ENCODE measurements around the gene ANO4.
"Not testable (repeated sequence)": the region's sequence is repeated elsewhere in the genome, so short reads cannot be mapped to it uniquely, and the experiment has no call there.

Gene ANO4

DNA sequence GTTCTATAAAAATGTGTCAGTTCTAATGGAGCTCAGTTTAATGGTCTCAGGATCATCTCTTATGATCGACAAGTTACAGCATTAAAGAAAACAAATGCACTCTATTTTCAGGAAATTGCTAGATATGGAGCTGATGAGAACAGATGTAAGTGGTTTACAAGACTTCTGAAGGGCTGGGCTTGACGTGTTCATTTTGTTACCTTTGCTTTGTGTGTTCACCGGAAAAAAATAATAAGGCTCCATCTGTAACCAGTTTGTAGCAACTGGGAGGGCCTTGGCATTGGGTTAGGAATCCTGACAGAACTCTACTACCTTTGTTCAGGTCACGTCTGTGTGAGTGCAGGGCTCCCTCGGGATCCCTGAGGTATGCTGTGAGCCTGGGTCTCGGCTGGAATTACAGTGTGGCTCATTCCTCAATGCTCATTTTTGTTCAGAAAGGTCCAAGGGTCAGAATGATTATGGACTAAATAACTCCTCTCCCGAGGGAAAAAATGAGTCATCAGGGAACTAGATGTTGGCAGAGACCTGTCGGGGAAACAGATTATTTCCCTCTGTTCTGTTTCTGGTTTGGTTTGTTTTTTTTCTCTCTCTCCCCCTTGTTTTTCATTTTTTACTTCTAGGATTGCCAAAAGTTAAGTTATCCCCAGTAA lies 257.4 kb downstream of the ANO4 start:
- DNase-seq = no peak

DNA sequence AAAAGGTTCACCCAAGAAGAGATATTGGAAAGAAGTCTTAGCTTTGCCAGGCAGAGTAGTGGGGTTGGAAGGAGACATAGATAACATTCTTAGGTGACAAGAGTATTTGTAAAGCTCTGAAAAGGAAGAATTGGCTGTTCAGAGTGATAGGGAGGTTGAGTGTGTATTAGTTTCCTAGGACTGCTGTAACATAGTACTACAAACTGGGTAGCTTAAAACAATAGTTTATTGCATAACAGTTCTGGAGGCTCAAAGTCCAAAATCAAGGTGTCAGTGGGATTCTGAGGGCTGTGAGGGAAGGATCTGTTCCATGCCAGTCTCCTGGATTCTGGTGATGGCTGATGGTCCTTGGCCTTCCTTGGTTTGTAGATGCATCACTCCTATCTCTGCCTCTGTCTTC lies 258.6 kb downstream of the ANO4 start:
- DNase-seq = no peak

DNA sequence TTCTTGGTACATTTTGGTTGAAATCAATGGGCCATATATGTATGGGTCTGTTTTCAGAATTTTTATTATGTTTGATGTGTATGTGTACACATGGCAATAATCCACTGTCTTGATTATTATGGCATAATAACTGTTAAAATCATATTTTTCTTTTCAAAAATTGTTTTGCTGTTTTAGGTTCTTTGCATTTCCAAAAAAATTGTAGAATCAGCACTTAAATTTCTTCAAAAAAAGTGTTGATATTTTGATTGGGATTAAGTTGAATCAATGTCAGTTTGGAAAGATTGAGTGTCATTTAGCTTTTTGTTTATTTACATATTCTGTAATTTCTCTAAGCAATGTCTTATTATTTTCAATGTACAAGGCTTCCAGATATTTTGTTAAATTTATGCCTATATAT lies 261.4 kb downstream of the ANO4 start:
- DNase-seq = no peak

DNA sequence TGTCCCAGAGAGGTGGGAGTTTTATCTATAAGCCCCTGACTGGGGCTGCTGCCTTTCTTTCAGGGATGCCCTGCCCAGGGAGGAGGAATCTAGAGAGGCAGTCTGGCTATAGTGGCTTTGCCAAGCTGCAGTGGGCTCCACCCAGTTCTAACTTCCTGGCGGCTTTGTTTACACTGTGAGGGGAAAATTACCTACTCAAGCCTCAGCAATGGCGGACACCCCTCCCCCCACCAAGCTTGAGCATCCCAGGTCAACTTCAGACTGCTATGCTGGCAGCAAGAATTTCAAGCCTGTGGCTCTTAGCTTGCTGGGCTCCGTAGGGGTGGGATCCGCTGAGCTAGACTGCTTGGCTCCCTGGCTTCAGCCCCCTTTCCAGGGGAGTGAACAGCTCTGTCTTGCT lies 267.9 kb downstream of the ANO4 start:
- not testable (repeated sequence) for DNase-seq

DNA sequence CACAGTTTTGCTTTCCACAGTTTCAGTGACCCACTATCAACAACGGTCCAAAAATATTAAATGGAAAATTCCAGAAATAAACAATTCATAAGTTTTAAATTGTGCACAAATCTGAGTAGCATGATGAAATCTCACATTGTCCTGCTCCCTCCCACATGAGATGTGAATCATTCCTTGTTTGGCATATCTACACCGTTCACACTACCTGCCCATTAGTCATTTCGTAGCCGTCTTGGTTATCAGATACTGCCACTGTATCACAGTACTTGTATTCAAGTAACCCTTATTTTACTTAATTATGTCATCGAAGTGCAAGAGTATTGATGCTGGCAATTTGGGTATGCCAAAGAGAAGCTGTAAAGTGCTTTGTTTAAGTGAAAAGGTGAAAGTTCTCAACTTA lies 270.1 kb downstream of the ANO4 start:
- no peak for DNase-seq

DNA sequence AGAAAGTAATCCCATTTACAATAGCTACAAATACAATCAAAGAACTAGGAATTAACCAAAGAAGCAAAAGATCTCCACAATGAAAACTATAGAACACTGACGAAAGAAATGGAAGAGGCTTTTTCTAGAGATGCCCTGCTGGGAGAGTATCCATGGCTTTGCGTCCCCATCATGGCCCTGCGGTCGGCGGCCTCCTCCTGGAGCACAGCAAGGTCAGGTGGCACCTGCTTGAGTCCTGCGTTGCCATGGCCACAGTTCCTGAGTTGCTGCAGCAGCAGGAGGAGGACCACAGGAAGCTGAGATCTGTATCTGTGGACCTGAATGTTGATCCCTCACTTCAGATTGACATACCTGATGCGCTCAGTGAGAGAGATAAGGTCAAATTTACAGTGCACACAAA lies 271.9 kb downstream of the ANO4 start:
- no peak for DNase-seq

DNA sequence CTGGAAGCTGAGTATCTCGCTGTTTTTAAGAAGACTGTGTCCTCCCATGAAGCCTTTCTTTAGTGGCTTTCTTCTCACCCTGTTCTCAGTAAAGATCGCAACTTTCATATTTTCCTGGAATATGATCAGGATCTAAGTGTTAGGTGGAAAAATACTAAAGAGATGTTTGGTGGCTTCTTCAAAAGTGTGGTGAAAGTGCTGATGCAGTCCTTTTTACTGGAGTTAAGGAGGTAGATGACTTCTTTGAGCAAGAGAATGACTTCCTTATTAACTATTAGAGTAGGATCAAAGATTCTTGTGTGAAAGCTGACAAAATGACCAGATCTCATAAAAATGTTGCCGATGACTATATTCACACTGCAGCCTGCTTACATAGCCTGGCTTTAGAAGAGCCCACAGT lies 273.8 kb downstream of the ANO4 start:
- DNase-seq = no peak

DNA sequence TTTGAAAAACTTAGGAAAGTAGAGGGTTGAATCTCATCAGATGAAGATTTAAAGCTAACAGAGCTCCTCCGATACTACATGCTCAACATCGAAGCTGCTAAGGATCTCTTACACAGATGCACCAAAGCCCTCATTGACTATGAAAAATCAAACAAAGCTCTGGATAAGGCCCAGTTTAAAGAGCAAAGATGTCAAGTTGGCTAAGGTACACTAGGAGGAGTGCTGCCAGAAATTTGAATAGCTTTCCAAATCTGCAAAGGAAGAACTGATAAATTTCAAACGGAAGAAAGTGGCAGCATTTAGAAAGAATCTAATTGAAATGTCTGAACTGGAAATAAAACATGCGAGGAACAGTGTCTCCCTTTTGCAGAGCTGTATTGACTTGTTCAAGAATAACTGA lies 274.3 kb downstream of the ANO4 start:
- no peak for DNase-seq

DNA sequence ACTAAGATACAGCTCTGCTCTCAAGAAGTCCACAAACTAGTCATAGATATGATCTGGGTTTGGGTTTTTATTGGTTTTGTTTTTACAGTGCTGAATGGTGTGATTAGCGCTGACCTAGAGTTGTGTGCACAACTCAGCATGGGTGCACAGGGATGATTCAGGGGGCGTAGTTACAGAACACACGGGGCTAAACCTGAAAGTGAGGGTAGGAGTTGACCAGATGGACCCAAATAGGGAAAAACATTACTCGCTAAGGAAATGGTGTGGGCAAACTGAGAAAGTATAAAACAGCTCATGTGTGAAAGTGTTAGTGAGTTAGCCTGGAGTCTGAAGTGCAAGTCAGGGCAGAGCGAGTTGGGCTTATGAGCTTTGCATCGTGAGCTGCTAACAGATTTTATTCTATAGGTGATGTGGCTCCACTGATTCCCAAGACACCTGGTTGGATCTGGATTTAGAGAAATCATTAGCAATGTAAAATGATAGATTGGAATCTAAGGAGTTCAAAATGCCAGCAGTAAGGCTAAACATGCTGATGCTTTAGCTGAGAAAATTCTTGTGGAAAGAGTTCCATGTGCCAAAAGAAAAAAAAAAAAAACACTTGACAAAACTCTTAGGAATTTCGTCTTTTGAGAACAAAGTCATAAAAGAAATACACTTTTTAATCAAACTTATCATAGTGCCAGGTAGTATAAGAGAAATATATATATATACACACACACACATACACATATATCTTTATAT lies 280.5 kb downstream of the ANO4 start:
- no peak for DNase-seq

DNA sequence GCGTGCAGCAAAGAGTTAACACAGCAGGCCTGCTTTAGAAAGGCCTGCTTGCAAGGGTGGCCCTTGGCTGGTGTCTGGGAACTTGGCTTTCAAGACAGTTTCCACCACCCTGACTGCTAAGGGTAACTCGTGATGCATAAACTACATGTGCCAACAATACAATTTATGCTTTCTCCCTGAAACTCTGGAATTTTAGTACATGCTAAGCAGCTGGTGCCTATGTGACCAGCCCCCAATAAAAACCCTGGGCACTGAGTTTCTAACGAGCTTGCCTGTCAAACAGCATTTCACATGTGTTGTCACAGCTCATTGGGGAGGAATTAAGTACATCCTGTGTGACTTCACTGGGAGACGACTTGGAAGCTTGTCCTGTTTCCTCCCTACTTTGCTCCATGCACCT lies 282.3 kb downstream of the ANO4 start:
- no peak for DNase-seq

DNA sequence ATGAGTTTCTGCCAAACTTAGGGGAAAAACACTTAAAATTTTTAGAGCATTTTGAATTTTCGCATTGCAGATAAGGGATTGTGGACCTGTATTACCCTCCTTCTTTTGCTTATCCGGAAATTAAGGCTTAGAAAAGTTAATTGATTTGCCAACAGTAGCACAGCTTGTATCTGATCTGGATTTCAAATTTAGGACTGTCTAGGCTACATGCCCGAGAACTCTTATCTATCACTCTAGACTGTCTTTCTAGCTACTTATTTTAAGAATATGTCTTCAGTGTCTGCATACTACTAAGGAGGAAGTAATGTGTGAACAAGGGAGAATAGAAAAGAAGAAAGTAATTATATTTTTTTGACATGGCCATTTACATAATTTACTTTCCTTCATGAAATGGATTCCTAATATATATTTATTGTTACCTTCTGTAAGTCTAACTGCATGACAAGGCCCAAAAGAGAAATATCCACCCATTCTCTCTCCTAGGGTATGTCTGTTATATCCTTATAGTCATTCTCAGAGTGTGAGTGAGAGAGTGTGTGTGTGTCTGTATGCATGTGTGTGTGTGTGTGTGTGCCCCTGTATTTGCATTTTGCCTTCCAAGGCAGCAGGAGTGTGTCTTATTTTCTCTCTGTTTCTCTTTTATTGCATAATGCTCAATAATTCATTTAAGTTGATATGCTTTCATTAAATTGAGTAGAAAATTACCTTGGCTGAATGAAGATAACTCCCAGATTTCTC lies 283.4 kb downstream of the ANO4 start:
- no peak for DNase-seq

DNA sequence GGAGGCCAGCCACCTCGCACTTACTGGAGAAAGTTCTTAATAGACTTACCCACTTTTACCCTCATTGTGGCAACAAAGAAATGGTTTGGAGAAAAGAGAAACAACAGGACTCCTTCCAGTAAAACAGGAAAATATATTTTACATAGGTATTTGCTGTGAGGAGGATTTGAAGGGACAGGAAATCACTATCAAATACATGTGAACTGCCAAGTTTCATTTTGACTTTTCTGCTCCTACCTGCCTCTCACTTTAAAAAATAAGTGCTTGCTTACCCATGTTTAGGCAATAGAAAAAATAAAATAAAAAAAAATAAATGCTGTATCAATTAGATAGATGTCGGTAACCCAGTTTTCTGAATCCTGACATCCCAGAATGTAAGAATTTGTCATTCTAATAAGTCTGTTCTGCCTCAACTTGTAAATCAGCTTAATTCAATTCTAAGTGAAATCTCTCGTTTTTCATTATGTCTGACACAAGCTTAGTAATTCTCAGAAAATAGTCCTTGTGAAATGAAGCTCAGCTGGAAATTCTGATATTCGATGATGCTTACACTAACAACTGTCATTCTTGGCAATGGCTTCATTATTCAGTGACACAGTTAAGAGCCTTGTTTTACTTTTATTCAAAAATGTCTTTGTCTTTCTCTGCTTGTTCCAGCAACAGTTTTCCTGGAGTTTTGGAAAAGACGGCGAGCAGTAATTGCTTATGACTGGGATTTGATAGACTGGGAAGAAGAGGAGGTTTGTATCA lies 284.1 kb downstream of the ANO4 start:
- no peak for DNase-seq

DNA sequence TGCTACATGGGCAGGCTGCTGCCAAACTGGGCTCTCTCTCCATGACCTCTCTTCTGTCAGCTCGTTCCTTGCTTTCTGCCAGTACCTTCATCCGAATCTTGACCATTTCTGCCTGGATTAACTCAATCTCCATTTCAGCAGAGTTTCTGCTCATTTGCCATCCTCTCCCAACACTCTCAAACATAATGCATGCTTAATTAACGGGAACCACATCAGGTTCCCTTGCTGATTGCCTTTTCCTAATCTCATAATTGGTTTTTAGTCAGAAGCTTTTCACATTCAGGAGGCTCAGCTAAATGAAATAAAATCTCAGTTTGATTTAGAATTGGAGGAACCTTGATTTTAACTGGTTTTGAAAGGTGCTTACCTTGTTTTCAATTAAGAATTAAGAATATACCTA lies 288.1 kb downstream of the ANO4 start:
- no peak for DNase-seq

DNA sequence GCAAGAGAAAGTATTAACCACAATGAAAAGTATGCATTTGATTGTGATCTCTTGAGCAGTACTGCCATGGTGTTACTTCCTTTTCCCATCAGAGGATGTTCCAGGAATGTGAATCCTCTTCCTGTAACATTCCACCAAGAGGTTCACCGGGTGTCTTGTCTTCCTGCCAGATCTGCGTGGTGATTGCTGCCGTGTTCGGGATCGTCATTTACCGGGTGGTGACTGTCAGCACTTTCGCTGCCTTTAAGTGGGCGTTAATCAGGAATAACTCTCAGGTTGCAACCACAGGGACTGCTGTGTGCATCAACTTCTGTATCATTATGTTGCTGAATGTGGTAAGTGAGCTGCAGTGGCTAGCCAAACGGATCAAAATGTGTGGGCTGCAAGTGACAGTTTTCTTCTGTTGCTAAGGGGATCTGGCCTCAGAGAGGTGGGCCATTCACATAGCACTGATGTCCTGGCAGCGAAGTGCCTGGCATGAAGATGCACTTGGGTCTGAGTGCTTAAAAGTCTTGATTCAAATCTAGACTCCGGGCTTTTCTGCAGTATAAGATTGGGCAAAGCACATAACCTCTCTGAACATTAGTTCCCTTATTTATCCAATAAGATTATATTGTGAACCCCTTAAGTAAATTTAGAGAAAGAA lies 292.0 kb downstream of the ANO4 start:
- DNase-seq = no peak

DNA sequence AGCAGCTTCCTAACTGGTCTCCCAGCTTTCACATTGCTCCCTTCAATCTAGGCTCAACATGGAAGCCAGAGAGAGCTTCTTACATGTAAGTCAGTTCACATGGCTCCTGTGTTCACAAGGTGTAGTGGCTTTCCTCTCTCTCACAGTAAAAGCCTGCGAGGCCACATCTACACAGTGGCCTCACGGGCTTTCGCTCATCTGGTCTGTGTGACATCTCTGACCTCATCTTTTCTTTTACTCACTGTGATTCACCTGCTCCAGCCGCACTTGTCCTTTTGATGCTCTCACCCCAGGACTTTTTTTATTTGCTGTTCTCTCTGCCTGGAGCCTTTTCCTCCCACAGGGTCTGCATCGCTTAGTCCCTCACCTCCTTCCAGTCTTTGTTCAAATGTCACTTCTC lies 293.3 kb downstream of the ANO4 start:
- DNase-seq = no peak

DNA sequence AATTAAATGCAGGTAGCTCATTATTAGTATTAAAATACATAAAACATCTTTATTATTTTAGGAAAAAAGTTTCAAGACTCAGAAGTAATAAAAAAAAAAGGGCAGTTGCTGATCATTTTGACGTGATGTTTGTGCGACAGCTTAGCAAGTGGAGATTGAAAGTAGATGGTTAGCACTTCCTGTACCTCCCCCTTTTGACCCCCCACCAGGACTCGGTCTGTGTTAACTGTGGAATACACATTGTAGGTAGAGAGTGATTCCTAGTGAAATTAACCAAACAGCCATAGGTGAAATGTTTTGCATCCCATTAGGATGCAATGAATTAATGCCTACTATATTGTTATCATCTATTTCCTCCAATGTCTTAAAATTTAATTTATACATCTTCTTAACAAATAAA lies 294.7 kb downstream of the ANO4 start:
- no peak for DNase-seq

DNA sequence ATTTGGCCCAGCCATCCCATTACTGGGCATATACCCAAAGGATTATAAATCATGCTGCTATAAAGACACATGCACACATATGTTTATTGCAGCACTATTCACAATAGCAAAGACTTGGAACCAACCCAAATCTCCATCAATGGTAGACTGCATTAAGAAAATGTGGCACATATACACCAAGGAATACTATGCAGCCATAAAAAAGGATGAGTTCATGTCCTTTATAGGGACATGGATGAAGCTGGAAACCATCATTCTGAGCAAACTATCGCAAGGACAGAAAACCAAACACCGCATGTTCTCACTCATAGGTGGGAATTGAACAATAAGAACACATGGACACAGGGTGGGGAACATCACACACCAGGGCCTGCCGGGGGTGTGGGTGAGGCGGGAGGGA lies 295.6 kb downstream of the ANO4 start:
- not testable (repeated sequence) for DNase-seq

DNA sequence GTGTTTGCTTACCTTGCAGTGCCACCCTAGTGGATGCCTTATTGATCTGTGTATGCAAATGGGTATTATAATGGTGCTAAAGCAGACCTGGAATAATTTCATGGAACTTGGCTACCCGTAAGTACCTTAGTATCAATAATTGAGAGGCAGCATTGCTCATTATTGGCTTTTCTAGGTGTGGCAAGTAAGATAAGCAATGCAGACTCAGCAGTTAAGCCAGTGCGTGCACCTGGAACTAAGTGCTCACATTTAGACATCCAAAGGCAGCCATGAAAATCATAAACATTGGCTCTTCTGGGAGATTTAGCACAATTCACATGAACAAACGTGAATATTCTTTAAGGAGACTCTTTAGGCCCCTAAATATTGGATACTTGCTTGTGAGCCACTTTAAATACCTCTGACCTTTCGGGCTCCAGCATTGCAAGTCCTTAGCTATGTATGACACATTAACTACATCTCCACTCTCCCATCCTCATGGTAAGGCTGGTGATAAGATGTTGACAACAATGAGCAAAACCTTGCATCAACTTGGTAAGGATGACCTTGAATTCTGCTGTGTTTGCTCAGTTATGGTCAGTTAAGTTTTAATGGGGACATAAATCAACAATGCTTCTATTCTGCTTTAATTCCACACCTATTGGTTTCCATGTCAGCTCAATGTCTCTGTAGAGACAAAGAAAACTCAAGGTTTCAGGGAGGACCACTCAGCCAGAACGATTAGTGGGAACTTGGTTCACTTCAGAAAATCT lies 303.4 kb downstream of the ANO4 start:
- DNase-seq = no peak

DNA sequence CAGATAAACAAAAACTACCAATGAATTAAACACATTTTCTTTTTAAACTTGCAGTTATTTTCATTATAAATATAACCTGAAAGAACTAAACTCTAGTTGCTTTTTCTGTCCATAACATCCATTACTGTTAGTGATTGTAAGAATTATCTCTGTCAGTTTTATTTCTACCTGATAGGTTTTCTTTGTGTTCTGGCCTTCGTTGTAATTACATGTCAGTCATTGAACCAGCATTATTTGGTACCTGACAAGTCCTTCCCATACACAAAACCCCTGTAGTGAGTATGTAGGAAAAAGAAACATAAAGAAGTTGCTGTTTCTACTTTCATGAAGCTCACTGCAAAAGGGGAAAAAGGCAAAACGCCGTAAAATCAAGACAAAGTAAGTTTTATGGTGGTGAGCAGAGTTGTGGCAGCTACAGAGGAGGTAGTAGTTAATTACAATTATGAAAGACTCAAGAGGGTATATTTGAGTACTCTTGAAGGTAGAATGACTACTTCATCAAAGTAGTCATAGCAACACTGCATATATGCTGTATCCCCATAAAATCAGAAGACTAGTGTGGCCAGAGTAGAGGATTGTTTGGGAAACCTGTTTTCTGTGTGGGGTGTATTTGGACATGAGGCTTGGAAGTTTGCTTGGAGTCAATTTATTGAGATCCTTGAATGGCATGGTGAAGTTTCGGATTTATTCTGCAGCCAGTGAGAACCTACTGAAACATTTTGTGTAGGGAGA lies 312.6 kb downstream of the ANO4 start:
- DNase-seq = no peak

DNA sequence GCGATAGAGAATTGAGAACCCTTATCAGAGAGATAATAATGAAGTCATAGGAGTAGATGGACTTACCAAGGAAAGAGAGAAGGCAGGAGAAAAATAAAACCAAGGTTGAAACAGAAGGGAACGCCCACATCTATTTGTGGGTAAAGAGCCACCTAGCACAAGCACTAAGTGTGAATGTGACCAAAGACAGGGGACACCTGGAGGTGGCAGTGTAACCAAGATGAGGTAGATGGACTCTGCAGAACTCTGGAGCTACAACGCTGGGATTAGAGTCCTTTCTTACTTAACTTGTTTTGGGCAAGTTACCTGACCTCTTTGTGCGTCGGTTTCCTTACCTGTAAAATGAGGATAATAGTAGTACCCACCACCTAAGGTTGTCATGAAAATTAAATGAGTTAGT lies 313.6 kb downstream of the ANO4 start:
- DNase-seq = no peak

DNA sequence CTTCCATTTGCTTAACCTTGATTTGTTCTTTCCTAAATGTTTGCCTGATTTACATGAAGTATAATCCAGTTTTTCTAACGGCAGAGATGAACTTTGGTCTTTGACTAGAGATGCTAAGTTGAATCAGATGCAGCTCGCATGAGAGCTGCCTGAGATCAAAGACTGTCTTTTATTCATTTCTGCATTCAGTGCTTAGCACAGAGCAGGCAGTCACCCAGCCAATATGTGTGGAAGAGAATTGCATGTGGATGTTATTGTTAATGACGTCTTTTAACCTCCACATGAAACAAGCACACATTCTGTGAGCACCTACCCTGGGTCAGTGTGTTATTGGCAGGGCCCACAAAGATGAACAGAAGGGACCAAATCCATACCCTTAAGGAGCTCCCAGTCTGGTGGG lies 316.3 kb downstream of the ANO4 start:
- DNase-seq = no peak

DNA sequence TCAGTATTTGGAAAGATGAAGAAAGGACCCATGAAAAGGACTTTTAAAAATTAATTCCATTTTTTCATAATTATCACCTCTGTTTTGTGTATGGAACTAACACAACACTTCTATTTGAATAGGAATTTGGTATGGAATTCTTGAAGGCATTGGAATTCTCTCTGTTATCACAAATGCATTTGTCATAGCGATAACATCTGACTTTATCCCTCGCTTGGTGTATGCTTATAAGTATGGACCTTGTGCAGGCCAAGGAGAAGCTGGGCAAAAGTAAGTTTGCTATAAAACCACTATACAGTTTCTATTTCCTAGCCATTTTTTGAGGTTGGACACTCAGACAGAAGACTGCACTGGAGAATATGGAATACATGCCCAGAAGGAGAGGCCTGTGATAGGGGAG lies 316.9 kb downstream of the ANO4 start:
- no peak for DNase-seq
